ENCODE data around the gene DHX58. TPM values are rescaled to one million over a fixed set of nuclear protein-coding genes. Genes with fewer than 3 reads are reported as not detected.

DHX58 gene
- total and polyA plus RNA-seq, 9 donors = 8.6 to 24.6 (median 19.3) TPM

- no peak overlapping the region for H3K4me3 ChIP-seq
- no peak overlapping the region for H3K27ac ChIP-seq
- no peaks in the 10 kb centered on the region for H3K27me3 ChIP-seq
- TF ChIP-seq CTCF (IDR thresholded peaks at IDR 0.05) = no peak
- no peak for DNase-seq
- H3K36me3 ChIP-seq = no peaks in the 10 kb centered on the region
- H3K9me3 ChIP-seq = no peaks in the 10 kb centered on the region
- intact Hi-C loops (cut with DNase I) = no loop called here
- WGBS, 3 donors = 88 to 91% (median 91%) methylated on average over 7 of the region's 7 CpGs
- H3K4me1 ChIP-seq (ENCODE audit: insufficient read depth) = peaks cover 3% of the 10 kb centered on the region
These were observed 60.9 kb downstream of the DHX58 start for GRCh38 chr17:42051645-42052044.

Other genes starting within 250 kb of the DHX58 start
- 10 to 100 TPM; 18.9 to 30.5 (median 20.6) TPM for gene KLHL11, start 247.3 kb downstream of the DHX58 start, total RNA-seq
- 1 to 10 TPM; 2.7 to 3.9 TPM for gene KLHL11, start 247.3 kb downstream of the DHX58 start, polyA plus RNA-seq
- gene ACLY, start 193.8 kb downstream of the DHX58 start, total RNA-seq = 100 to 1,000 TPM in 1 of 7 donors, 10 to 100 TPM in 6; 23.6 to 119 (median 53.4) TPM
- gene ACLY, start 193.8 kb downstream of the DHX58 start, polyA plus RNA-seq = 10 to 100 TPM; 26.9 to 69.4 TPM
- gene ODAD4, start 182.1 kb downstream of the DHX58 start, total RNA-seq = 10 to 100 TPM in 1 of 7 donors, 1 to 10 TPM in 6; 1.1 to 11.0 (median 2.4) TPM
- gene ODAD4, start 182.1 kb downstream of the DHX58 start, polyA plus RNA-seq = 1 to 10 TPM; 1.7 to 2.1 TPM
- gene CNP, start 145.9 kb downstream of the DHX58 start, total RNA-seq = 10 to 100 TPM; 30.5 to 88.9 (median 77.5) TPM
- gene CNP, start 145.9 kb downstream of the DHX58 start, polyA plus RNA-seq = 10 to 100 TPM; 30.7 to 47.0 TPM
- 10 to 100 TPM; 37.7 to 92.4 (median 70.1) TPM for gene DNAJC7, start 95.3 kb downstream of the DHX58 start, total RNA-seq
- gene DNAJC7, start 95.3 kb downstream of the DHX58 start, polyA plus RNA-seq = 100 to 1,000 TPM in 1 of 2 donors, 10 to 100 TPM in 1; 61.1 to 102 TPM
- gene NKIRAS2, start 92.6 kb downstream of the DHX58 start, total RNA-seq = 10 to 100 TPM; 11.8 to 27.6 (median 22.2) TPM
- 10 to 100 TPM; 23.9 to 25.4 TPM for gene NKIRAS2, start 92.6 kb downstream of the DHX58 start, polyA plus RNA-seq
- gene C17orf113, start 62.1 kb downstream of the DHX58 start, total RNA-seq = 1 to 10 TPM; 1.7 to 3.9 (median 2.5) TPM
- 1 to 10 TPM in 1 of 2 donors, under 1 TPM in 1; 0.67 to 2.5 TPM for gene C17orf113, start 62.1 kb downstream of the DHX58 start, polyA plus RNA-seq
- gene ZNF385C, start 14.2 kb downstream of the DHX58 start, total RNA-seq = 1 to 10 TPM in 6 of 7 donors, under 1 TPM in 1; 0.36 to 2.0 (median 1.5) TPM
- gene ZNF385C, start 14.2 kb downstream of the DHX58 start, polyA plus RNA-seq = 1 to 10 TPM; 1.8 to 3.0 TPM
- 10 to 100 TPM; 38.6 to 66.4 (median 57.9) TPM for gene KAT2A, start 8.7 kb upstream of the DHX58 start, total RNA-seq
- 10 to 100 TPM; 27.1 to 77.5 TPM for gene KAT2A, start 8.7 kb upstream of the DHX58 start, polyA plus RNA-seq
- under 1 TPM; 0.15 to 0.95 (median 0.48) TPM for gene HSPB9, start 10.1 kb upstream of the DHX58 start, total RNA-seq
- under 1 TPM in 1 of 2 donors, not detected in 1; 0.46 TPM for gene HSPB9, start 10.1 kb upstream of the DHX58 start, polyA plus RNA-seq
- gene RAB5C, start 42.3 kb upstream of the DHX58 start, total RNA-seq = 100 to 1,000 TPM in 2 of 7 donors, 10 to 100 TPM in 5; 53.8 to 114 (median 94.3) TPM
- gene RAB5C, start 42.3 kb upstream of the DHX58 start, polyA plus RNA-seq = 100 to 1,000 TPM; 124 to 130 TPM
- gene KCNH4, start 68.4 kb upstream of the DHX58 start, total RNA-seq = under 1 TPM in 4 of 7 donors, not detected in 3; 0.08 to 0.40 (median 0.15) TPM
- gene KCNH4, start 68.4 kb upstream of the DHX58 start, polyA plus RNA-seq = under 1 TPM in 1 of 2 donors, not detected in 1; 0.07 TPM
- not detected for gene HCRT, start 72.7 kb upstream of the DHX58 start, total RNA-seq
- not detected for gene HCRT, start 72.7 kb upstream of the DHX58 start, polyA plus RNA-seq
- 10 to 100 TPM; 19.5 to 40.1 (median 31.0) TPM for gene GHDC, start 81.8 kb upstream of the DHX58 start, total RNA-seq
- 10 to 100 TPM in 1 of 2 donors, 1 to 10 TPM in 1; 9.2 to 30.4 TPM for gene GHDC, start 81.8 kb upstream of the DHX58 start, polyA plus RNA-seq
- gene STAT5B, start 163.7 kb upstream of the DHX58 start, total RNA-seq = 100 to 1,000 TPM in 4 of 7 donors, 10 to 100 TPM in 3; 66.7 to 176 (median 128) TPM
- gene STAT5B, start 163.7 kb upstream of the DHX58 start, polyA plus RNA-seq = 100 to 1,000 TPM in 1 of 2 donors, 10 to 100 TPM in 1; 66.1 to 108 TPM
- 10 to 100 TPM; 43.1 to 82.8 (median 51.6) TPM for gene STAT5A, start 175.8 kb upstream of the DHX58 start, total RNA-seq
- 10 to 100 TPM; 19.5 to 22.2 TPM for gene STAT5A, start 175.8 kb upstream of the DHX58 start, polyA plus RNA-seq